ENCODE data around the gene PDRG1.
"Not testable (repeated sequence)": the region's sequence is repeated elsewhere in the genome, so short reads cannot be mapped to it uniquely, and the experiment has no call there.

The PDRG1 gene

GRCh38 chr20:31933698-31934097 is 18.1 kb downstream of the PDRG1 start:
- Histone ChIP-seq H3K27me3 (ENCODE audit: insufficient read depth, low read length, poor library complexity) (no peaks in the 10 kb centered on the region), H3K4me1 (ENCODE audit: insufficient read depth, low read length) (no peaks in the 10 kb centered on the region), H3K9ac (ENCODE audit: low read depth, low read length) (no peak overlapping the region), H3K4me2 (ENCODE audit: insufficient read depth, low read length) (no peak overlapping the region), H4K20me1 (ENCODE audit: insufficient read depth, low read length) (peaks cover 7% of the 10 kb centered on the region), H3K9me3 (ENCODE audit: insufficient read depth, low read length, severe bottlenecking) (no peaks in the 10 kb centered on the region), H3K36me3 (ENCODE audit: insufficient read depth, low read length) (no peaks in the 10 kb centered on the region), H3K4me3 (ENCODE audit: low read depth in 1 of 2, low read length in 2 of 2) (no peak overlapping the region), H3K27ac (ENCODE audit: low read length) (no peak overlapping the region), H2AFZ (ENCODE audit: low read depth, low read length) (no peak overlapping the region), H3K79me2 (ENCODE audit: insufficient read depth, low read length) (no peaks in the 10 kb centered on the region)
- TF ChIP-seq CTCF (IDR thresholded peaks at IDR 0.05; ENCODE audit: borderline replicate concordance, extremely low read depth, low read length, poor library complexity, severe bottlenecking), result no peak
- TF ChIP-seq EZH2 (IDR thresholded peaks at IDR 0.05; ENCODE audit: borderline replicate concordance, low read depth, low read length, severe bottlenecking), result no peak
- DNase-seq, result no peak
- ATAC-seq (ENCODE audit: insufficient read depth, low read depth), result no peak

GRCh38 chr20:31930779-31931178 is 21.1 kb downstream of the PDRG1 start:
- TF ChIP-seq EZH2 (IDR thresholded peaks at IDR 0.05; ENCODE audit: borderline replicate concordance, low read depth, low read length, severe bottlenecking) (no peak), CTCF (IDR thresholded peaks at IDR 0.05; ENCODE audit: borderline replicate concordance, extremely low read depth, low read length, poor library complexity, severe bottlenecking) (no peak)
- no peak overlapping the region for H3K9ac ChIP-seq (ENCODE audit: low read depth, low read length)
- no peaks in the 10 kb centered on the region for H3K4me1 ChIP-seq (ENCODE audit: insufficient read depth, low read length)
- H3K9me3 ChIP-seq (ENCODE audit: insufficient read depth, low read length, severe bottlenecking), result no peaks in the 10 kb centered on the region
- H3K79me2 ChIP-seq (ENCODE audit: insufficient read depth, low read length), result no peaks in the 10 kb centered on the region
- no peak overlapping the region for H3K4me2 ChIP-seq (ENCODE audit: insufficient read depth, low read length)
- H2AFZ ChIP-seq (ENCODE audit: low read depth, low read length), result no peak overlapping the region
- ATAC-seq (ENCODE audit: insufficient read depth, low read depth) (no peak), DNase-seq (no peak)
- peaks cover 2% of the 10 kb centered on the region for H3K27me3 ChIP-seq (ENCODE audit: insufficient read depth, low read length, poor library complexity)
- H3K36me3 ChIP-seq (ENCODE audit: insufficient read depth, low read length), result no peaks in the 10 kb centered on the region
- no peak overlapping the region for H3K4me3 ChIP-seq (ENCODE audit: low read depth in 1 of 2, low read length in 2 of 2)
- H4K20me1 ChIP-seq (ENCODE audit: insufficient read depth, low read length), result peaks cover 7% of the 10 kb centered on the region
- H3K27ac ChIP-seq (ENCODE audit: low read length), result no peak overlapping the region

GRCh38 chr20:31929631-31930030 is 22.2 kb downstream of the PDRG1 start:
- not testable (repeated sequence) for H3K27ac ChIP-seq (ENCODE audit: low read length); H3K36me3 ChIP-seq (ENCODE audit: insufficient read depth, low read length); H3K4me3 ChIP-seq (ENCODE audit: low read depth in 1 of 2, low read length in 2 of 2); H4K20me1 ChIP-seq (ENCODE audit: insufficient read depth, low read length); H3K4me1 ChIP-seq (ENCODE audit: insufficient read depth, low read length); H3K4me2 ChIP-seq (ENCODE audit: insufficient read depth, low read length); H3K9ac ChIP-seq (ENCODE audit: low read depth, low read length); H3K27me3 ChIP-seq (ENCODE audit: insufficient read depth, low read length, poor library complexity); H3K79me2 ChIP-seq (ENCODE audit: insufficient read depth, low read length); ATAC-seq (ENCODE audit: insufficient read depth, low read depth); H2AFZ ChIP-seq (ENCODE audit: low read depth, low read length); DNase-seq; H3K9me3 ChIP-seq (ENCODE audit: insufficient read depth, low read length, severe bottlenecking)

GRCh38 chr20:31927627-31928159 is 24.2 kb downstream of the PDRG1 start:
- Histone ChIP-seq H3K27ac (ENCODE audit: low read length) (no peak overlapping the region), H3K4me1 (ENCODE audit: insufficient read depth, low read length) (no peaks in the 10 kb centered on the region), H3K4me3 (ENCODE audit: low read depth in 1 of 2, low read length in 2 of 2) (no peak overlapping the region), H3K79me2 (ENCODE audit: insufficient read depth, low read length) (no peaks in the 10 kb centered on the region), H3K9me3 (ENCODE audit: insufficient read depth, low read length, severe bottlenecking) (no peaks in the 10 kb centered on the region), H3K4me2 (ENCODE audit: insufficient read depth, low read length) (no peak overlapping the region), H3K36me3 (ENCODE audit: insufficient read depth, low read length) (no peaks in the 10 kb centered on the region), H3K27me3 (ENCODE audit: insufficient read depth, low read length, poor library complexity) (peaks cover 2% of the 10 kb centered on the region), H2AFZ (ENCODE audit: low read depth, low read length) (no peak overlapping the region), H3K9ac (ENCODE audit: low read depth, low read length) (no peak overlapping the region), H4K20me1 (ENCODE audit: insufficient read depth, low read length) (0 out of 2 replicates have a peak, but pooled peaks cover 7% of the 10 kb centered on the region)
- no peak for TF ChIP-seq CTCF (IDR thresholded peaks at IDR 0.05; ENCODE audit: borderline replicate concordance, extremely low read depth, low read length, poor library complexity, severe bottlenecking)
- TF ChIP-seq EZH2 (IDR thresholded peaks at IDR 0.05; ENCODE audit: borderline replicate concordance, low read depth, low read length, severe bottlenecking), result no peak
- ATAC-seq (ENCODE audit: insufficient read depth, low read depth) (no peak), DNase-seq (no peak)
